Transverse colon (tissue), 4 donors: ENCODE results near the gene PGR. TPM values are rescaled to one million over a fixed set of nuclear protein-coding genes. Genes with fewer than 3 reads are reported as not detected.

Source experiments
- DNase-seq: peaks from one replicate; pipeline ENCODE4 v3.0.0-alpha.2; 2019
- H3K27ac ChIP-seq, 4 donors: fragments of 200-600 bp; sonication (generic); 2 replicates each; pipeline ENCODE4 v1.5.1; 2016 to 2018; ENCODE audit warnings: inconsistent platforms in 4 of 4
- H3K27me3 ChIP-seq: fragments of 200-600 bp; sonication (generic); 2 replicates; pipeline ENCODE4 v1.5.1; 2017; ENCODE audit warnings: inconsistent platforms
- H3K36me3 ChIP-seq, 4 donors: fragments of 200-600 bp; sonication (generic); 2 replicates each; pipeline ENCODE4 v1.5.1; 2017 to 2019; ENCODE audit warnings: inconsistent platforms in 4 of 4
- H3K4me1 ChIP-seq, 4 donors: fragments of 200-600 bp; sonication (generic); 2 replicates each; pipeline ENCODE4 v1.5.1; 2017 to 2020; ENCODE audit warnings: inconsistent platforms in 4 of 4
- H3K4me3 ChIP-seq, 4 donors: fragments of 200-600 bp; sonication (generic); 1 replicate in 1 of 4; 2 replicates in 3 of 4; pipeline versions ENCODE4 v1.5.1 to v1.6.1; 2017 to 2019; ENCODE audit warnings: inconsistent platforms in 4 of 4
- H3K9me3 ChIP-seq, 2 donors: fragments of 200-600 bp; sonication (generic); 2 replicates each; pipeline ENCODE4 v1.5.1; 2017 to 2019; ENCODE audit warnings: inconsistent platforms in 2 of 2
- EP300 ChIP-seq: sonication (generic); formaldehyde crosslinking; IDR thresholded peaks from one replicate; pipeline ENCODE4 v1.6.1; 2017; ENCODE audit warnings: antibody characterized with exemption, low read depth
- POLR2A ChIP-seq: fragments of 450-650 bp; IDR thresholded peaks from one replicate; pipeline ENCODE4 v1.6.1; 2016; ENCODE audit warnings: antibody characterized with exemption, mild to moderate bottlenecking, moderate library complexity
- POLR2AphosphoS5 ChIP-seq, 3 donors: sonication (generic); formaldehyde crosslinking; IDR thresholded peaks; one replicate each; pipeline ENCODE4 v1.6.1; 2016; ENCODE audit warnings: antibody characterized with exemption in 3 of 3
- WGBS, 2 donors: methylation state at CpG; one replicate each; pipeline ENCODE4 v1.1.5; 2018; ENCODE audit warnings: low coverage in 1 of 2; 5-methylcytosine and 5-hydroxymethylcytosine counted together
- in situ Hi-C, 4 donors: fragments of 200-750 bp; cut with MboI; loops; one replicate each; pipeline versions ENCODE4 v1.15.0 to v1.15.1; 2017; ENCODE audit warnings: low sequenced_read_pairs in 3 of 4, low pct_ligation_motif_present in 1 of 4, low pct_unique_long_range_greater_than_20kb in 1 of 4
- intact Hi-C: fragments of 100-400 bp; cut with DNase I; formaldehyde crosslinking; loops from one replicate; pipeline ENCODE4 v1.15.1; 2023; ENCODE audit warnings: low total_unique reads
- total RNA-seq, 4 donors: library from RNA; depleted of rRNA; stranded (reverse); fragments of >200 nt; gene quantifications; one replicate each; pipeline ENCODE4 v1.1.0, GENCODE V29; 2016
- TF ChIP-seq, protein P1 (sequence below), 5 experiments: fragments of 200-600 bp in 3 of 5; fragments of 450-650 bp in 2 of 5; sonication (generic) in 3 of 5; IDR thresholded peaks; 1 replicate in 2 of 5; 2 replicates in 3 of 5; pipeline ENCODE4 v1.5.1; 2016 to 2017; ENCODE audit warnings: antibody characterized with exemption in 5 of 5, inconsistent platforms in 3 of 5, mild to moderate bottlenecking in 2 of 5, moderate library complexity in 1 of 5

PGR gene
- total RNA-seq, 4 donors from 2014 or later = 0.95 to 8.0 (median 1.7) TPM

DNA sequence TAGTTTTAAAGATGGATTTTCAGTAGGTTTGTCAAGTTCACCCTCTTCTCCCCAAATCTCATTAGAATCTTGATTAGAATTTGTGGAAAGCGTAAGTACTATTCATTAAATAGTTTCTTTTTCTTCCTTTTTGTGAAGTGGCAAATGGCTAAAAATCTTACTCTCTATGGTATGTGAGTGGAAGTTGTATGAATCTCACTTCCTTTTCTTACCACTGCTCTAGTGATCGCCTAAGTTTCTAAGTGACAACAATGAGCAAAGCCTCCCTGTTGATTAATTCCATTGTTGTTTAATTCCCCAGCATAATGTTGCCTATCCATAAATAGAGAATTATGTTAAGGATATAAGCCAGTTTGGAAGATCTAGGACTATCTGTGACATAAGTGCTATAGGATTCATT is 82.7 kb downstream of the PGR start:
- H3K4me3 ChIP-seq = no peak overlapping the region
- no peaks in the 10 kb centered on the region for H3K36me3 ChIP-seq
- no peak for DNase-seq
- in situ Hi-C loops = no loop called here
- WGBS, 2 donors = 71 to 89% methylated on average over 1 to 2 of the region's 2 CpGs
- H3K27me3 ChIP-seq = no peaks in the 10 kb centered on the region
- H3K4me1 ChIP-seq = no peaks in the 10 kb centered on the region
- TF ChIP-seq EP300 (no peak), POLR2A (no peak), POLR2AphosphoS5 (IDR thresholded peaks at IDR 0.05) (no peak)
- TF ChIP-seq, protein P1, sequence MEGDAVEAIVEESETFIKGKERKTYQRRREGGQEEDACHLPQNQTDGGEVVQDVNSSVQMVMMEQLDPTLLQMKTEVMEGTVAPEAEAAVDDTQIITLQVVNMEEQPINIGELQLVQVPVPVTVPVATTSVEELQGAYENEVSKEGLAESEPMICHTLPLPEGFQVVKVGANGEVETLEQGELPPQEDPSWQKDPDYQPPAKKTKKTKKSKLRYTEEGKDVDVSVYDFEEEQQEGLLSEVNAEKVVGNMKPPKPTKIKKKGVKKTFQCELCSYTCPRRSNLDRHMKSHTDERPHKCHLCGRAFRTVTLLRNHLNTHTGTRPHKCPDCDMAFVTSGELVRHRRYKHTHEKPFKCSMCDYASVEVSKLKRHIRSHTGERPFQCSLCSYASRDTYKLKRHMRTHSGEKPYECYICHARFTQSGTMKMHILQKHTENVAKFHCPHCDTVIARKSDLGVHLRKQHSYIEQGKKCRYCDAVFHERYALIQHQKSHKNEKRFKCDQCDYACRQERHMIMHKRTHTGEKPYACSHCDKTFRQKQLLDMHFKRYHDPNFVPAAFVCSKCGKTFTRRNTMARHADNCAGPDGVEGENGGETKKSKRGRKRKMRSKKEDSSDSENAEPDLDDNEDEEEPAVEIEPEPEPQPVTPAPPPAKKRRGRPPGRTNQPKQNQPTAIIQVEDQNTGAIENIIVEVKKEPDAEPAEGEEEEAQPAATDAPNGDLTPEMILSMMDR (IDR thresholded peaks at IDR 0.05) = no peak
- intact Hi-C loops = no loop called here
- H3K9me3 ChIP-seq = no peaks in the 10 kb centered on the region
- no peak overlapping the region for H3K27ac ChIP-seq

DNA sequence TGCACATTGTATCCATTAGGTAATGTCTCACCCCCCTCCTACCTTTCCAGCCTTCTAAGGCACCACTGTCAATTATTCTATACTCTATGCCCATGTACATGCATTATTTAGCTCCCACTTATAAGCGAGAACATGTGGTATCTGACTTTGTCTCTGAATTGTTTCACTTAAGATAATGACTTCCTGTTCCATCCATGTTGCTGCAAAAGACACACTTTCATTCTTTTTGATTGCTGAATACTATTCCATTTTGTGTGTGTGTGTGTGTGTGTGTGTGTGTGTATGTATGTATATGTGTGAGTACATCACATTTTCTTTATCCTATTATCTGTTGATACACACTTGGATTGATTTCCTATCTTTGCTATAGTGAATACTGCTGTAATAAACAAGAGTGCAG is 84.2 kb downstream of the PGR start:
- H3K27me3 ChIP-seq = no peaks in the 10 kb centered on the region
- WGBS, 2 donors = 78 to 96% methylated on average over 1 of the region's 1 CpG
- no peak for TF ChIP-seq POLR2AphosphoS5 (IDR thresholded peaks at IDR 0.05)
- TF ChIP-seq, protein P1 (IDR thresholded peaks at IDR 0.05) = no peak
- no peak for TF ChIP-seq POLR2A
- TF ChIP-seq EP300 = no peak
- H3K27ac ChIP-seq = no peak overlapping the region
- in situ Hi-C loops (no loop called here), intact Hi-C loops (no loop called here)
- H3K4me1 ChIP-seq = no peaks in the 10 kb centered on the region
- H3K4me3 ChIP-seq = no peak overlapping the region
- no peaks in the 10 kb centered on the region for H3K36me3 ChIP-seq
- no peak for DNase-seq
- H3K9me3 ChIP-seq = no peaks in the 10 kb centered on the region

- no peak for DNase-seq
- intact Hi-C loops = no loop called here
- Histone ChIP-seq H3K27ac (no peak overlapping the region), H3K9me3 (no peaks in the 10 kb centered on the region), H3K36me3 (no peaks in the 10 kb centered on the region), H3K4me3 (no peak overlapping the region), H3K27me3 (no peaks in the 10 kb centered on the region), H3K4me1 (no peaks in the 10 kb centered on the region)
- in situ Hi-C loops = no loop called here
- TF ChIP-seq POLR2AphosphoS5 (IDR thresholded peaks at IDR 0.05) (no peak), EP300 (no peak), POLR2A (no peak)
- 78 to 96% methylated on average over 1 of the region's 1 CpG for WGBS, 2 donors
Measured at GRCh38 chr11:101043940-101044339, 85.7 kb downstream of the PGR start.

GRCh38 chr11:101035872-101036271 is 93.7 kb downstream of the PGR start:
- 50 to 67% methylated on average over 1 of the region's 1 CpG for WGBS, 2 donors
- Histone ChIP-seq H3K36me3 (no peaks in the 10 kb centered on the region), H3K4me1 (no peaks in the 10 kb centered on the region), H3K27me3 (no peaks in the 10 kb centered on the region), H3K27ac (no peak overlapping the region), H3K4me3 (no peak overlapping the region), H3K9me3 (no peaks in the 10 kb centered on the region)
- intact Hi-C loops (no loop called here), in situ Hi-C loops (no loop called here)
- DNase-seq = no peak
- TF ChIP-seq EP300 = no peak

DNA sequence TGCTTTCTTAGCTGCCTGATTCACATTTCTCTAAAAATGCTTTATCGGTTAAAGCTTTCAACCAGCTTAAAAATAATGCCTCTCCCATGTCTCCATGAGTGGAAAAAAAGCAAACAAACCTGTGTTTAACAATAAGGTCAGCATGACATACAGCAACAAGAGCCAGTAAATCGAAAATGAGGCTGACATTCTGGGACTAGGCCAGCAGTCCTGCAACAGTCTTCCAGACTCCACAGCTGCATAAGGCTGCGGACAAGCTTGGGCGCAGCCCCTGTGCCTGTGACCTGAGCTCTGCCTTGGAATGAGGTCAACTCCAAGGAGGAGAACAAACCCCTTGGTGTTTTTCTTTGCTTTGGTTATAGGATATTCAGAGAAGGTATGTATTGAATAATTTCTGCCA is 95.5 kb downstream of the PGR start:
- Histone ChIP-seq H3K27me3 (no peaks in the 10 kb centered on the region), H3K4me1 (no peaks in the 10 kb centered on the region), H3K9me3 (no peaks in the 10 kb centered on the region), H3K4me3 (no peak overlapping the region), H3K36me3 (no peaks in the 10 kb centered on the region), H3K27ac (no peak overlapping the region)
- in situ Hi-C loops = no loop called here
- 31 to 65% methylated on average over 2 to 4 of the region's 4 CpGs for WGBS, 2 donors
- DNase-seq = no peak
- intact Hi-C loops = no loop called here
- TF ChIP-seq, protein P1 (IDR thresholded peaks at IDR 0.05) = no peak
- no peak for TF ChIP-seq POLR2A
- TF ChIP-seq EP300 = no peak
- TF ChIP-seq POLR2AphosphoS5 (IDR thresholded peaks at IDR 0.05) = no peak
